Endothelial cell of umbilical vein (primary cell): ENCODE measurements around the gene LPP. TPM values are rescaled to one million over a fixed set of nuclear protein-coding genes. Genes with fewer than 3 reads are reported as not detected.

Experiments used
- BruUV-seq: library from RNA; stranded (reverse); fragments of 400-500 nt; replicated peaks from 2 replicates; lab custom pipeline; 2021; lab: Mats Ljungman, UMichigan
- CTCF ChIA-PET: fragments of 300-600, 350-600 bp; sonication (Branson Sonifier 250); formaldehyde crosslinking; loops from one replicate; lab custom pipeline; 2021; ENCODE audit warnings: antibody characterized with exemption, inconsistent platforms; lab: Charles Lee
- POLR2A ChIA-PET: fragments of 300-600, 350-600 bp; sonication (Branson Sonifier 250); formaldehyde crosslinking; loops from one replicate; lab custom pipeline; 2021; ENCODE audit warnings: antibody characterized with exemption, inconsistent platforms; lab: Charles Lee
- DNase-seq: peaks from one replicate; pipeline ENCODE4 v3.0.0-alpha.2; 2011; ENCODE audit warnings: low read depth, low spot score
- FAIRE-seq: peaks from 2 replicates; lab custom pipeline; 2011; peaks lifted over from hg19 to GRCh38; lab: Jason Lieb, UNC
- H2AFZ ChIP-seq: 2 replicates; pipeline ENCODE4 v1.6.0; 2012; ENCODE audit warnings: low read depth, low read length, control low read depth, inconsistent platforms
- H3K27ac ChIP-seq: 2 replicates; pipeline ENCODE4 v1.5.1; 2011; ENCODE audit warnings: low read depth, mild to moderate bottlenecking, control low read depth, low read length, moderate library complexity; ENCODE audit not compliant: insufficient read depth
- H3K27me3 ChIP-seq, 2 experiments: 2 replicates each; pipeline versions ENCODE4 v1.6.0 to v1.6.1; 2011; ENCODE audit warnings: low read length in 2 of 2, mixed read lengths in 1 of 2; ENCODE audit not compliant: control insufficient read depth in 2 of 2, insufficient read depth in 2 of 2
- H3K36me3 ChIP-seq, 2 experiments: 2 replicates in 1 of 2; 3 replicates in 1 of 2; pipeline ENCODE4 v1.5.1; 2011; ENCODE audit warnings: low read length in 2 of 2, mild to moderate bottlenecking in 1 of 2, moderate library complexity in 1 of 2; ENCODE audit not compliant: control insufficient read depth in 2 of 2, insufficient read depth in 2 of 2; ENCODE audit errors: extremely low read depth in 1 of 2
- H3K4me1 ChIP-seq: 3 replicates; pipeline ENCODE4 v1.5.1; 2011; ENCODE audit warnings: mild to moderate bottlenecking, low read length; ENCODE audit not compliant: control insufficient read depth, insufficient read depth; ENCODE audit errors: extremely low read depth
- H3K4me2 ChIP-seq: 2 replicates; pipeline ENCODE4 v1.6.1; 2011; ENCODE audit warnings: low read length, control low read depth, mixed read lengths; ENCODE audit not compliant: insufficient read depth
- H3K4me3 ChIP-seq, 3 experiments: fragments of 200-600 bp in 1 of 3; sonication (generic), shearing (Covaris generic) in 1 of 3; replicated peaks in 1 of 3; 2 replicates each; pipeline ENCODE4 v1.5.1; 2011 to 2016; ENCODE audit warnings: control low read depth in 3 of 3, low read length in 3 of 3, mild to moderate bottlenecking in 2 of 3, inconsistent platforms in 1 of 3, low read depth in 1 of 3, moderate library complexity in 1 of 3; ENCODE audit not compliant: insufficient read depth in 1 of 3
- H3K79me2 ChIP-seq: 2 replicates; pipeline ENCODE4 v1.6.0; 2012; ENCODE audit warnings: low read length, inconsistent platforms; ENCODE audit not compliant: control insufficient read depth, insufficient read depth
- H3K9ac ChIP-seq: replicated peaks from 2 replicates; pipeline ENCODE3; 2011; ENCODE audit warnings: low read length, control low read depth; ENCODE audit not compliant: insufficient read depth; ENCODE audit errors: extremely low read depth
- H3K9me1 ChIP-seq: replicated peaks from 3 replicates; pipeline ENCODE4 v1.6.0; 2011; ENCODE audit warnings: mild to moderate bottlenecking, low read length; ENCODE audit not compliant: control insufficient read depth, insufficient read depth; ENCODE audit errors: extremely low read depth
- H3K9me3 ChIP-seq: replicated peaks from 2 replicates; pipeline ENCODE4 v1.5.1; 2012; ENCODE audit warnings: low read length, inconsistent platforms; ENCODE audit not compliant: control insufficient read depth, insufficient read depth
- H4K20me1 ChIP-seq: replicated peaks from 2 replicates; pipeline ENCODE3; 2011; ENCODE audit warnings: mild to moderate bottlenecking, low read length; ENCODE audit not compliant: control insufficient read depth, insufficient read depth; ENCODE audit errors: extremely low read depth
- CTCF ChIP-seq, 2 donors: IDR thresholded peaks; 1 replicate in 1 of 2; 2 replicates in 1 of 2; pipeline ENCODE4 v1.5.1; 2011; ENCODE audit warnings: low read length in 2 of 2, mild to moderate bottlenecking in 2 of 2, moderate library complexity in 2 of 2, control low read depth in 1 of 2, inconsistent platforms in 1 of 2, low read depth in 1 of 2; ENCODE audit not compliant: insufficient read depth in 1 of 2; ENCODE audit errors: extremely low read depth in 1 of 2
- EZH2 ChIP-seq: IDR thresholded peaks from 2 replicates; pipeline ENCODE4 v1.6.1; 2012; ENCODE audit warnings: borderline replicate concordance, low read depth, mild to moderate bottlenecking, moderate library complexity, low read length, inconsistent platforms; ENCODE audit not compliant: severe bottlenecking
- FOS ChIP-seq: IDR thresholded peaks from 2 replicates; pipeline ENCODE4 v1.6.1; 2011; ENCODE audit warnings: mild to moderate bottlenecking, low read length, moderate library complexity, borderline replicate concordance; ENCODE audit not compliant: insufficient read depth
- GATA2 ChIP-seq: IDR thresholded peaks from 2 replicates; pipeline ENCODE4 v1.7.0; 2011; ENCODE audit warnings: low read depth, mild to moderate bottlenecking, moderate library complexity, mixed read lengths, low read length; ENCODE audit not compliant: insufficient read length, insufficient read depth
- JUN ChIP-seq: IDR thresholded peaks from 2 replicates; pipeline ENCODE4 v1.6.1; 2011; ENCODE audit warnings: borderline replicate concordance, low read depth; ENCODE audit not compliant: insufficient read length, insufficient read depth
- MAX ChIP-seq: IDR thresholded peaks from 2 replicates; pipeline ENCODE4 v1.6.1; 2011; ENCODE audit not compliant: insufficient read depth, insufficient read length
- MYC ChIP-seq: IDR thresholded peaks from one replicate; pipeline ENCODE4 v1.6.1; 2011; ENCODE audit warnings: mild to moderate bottlenecking, low read depth, low read length
- POLR2A ChIP-seq: IDR thresholded peaks from 2 replicates; pipeline ENCODE4 v1.6.1; 2012; ENCODE audit warnings: low read depth, mild to moderate bottlenecking, control low read depth, low read length
- POLR2AphosphoS5 ChIP-seq: IDR thresholded peaks from 2 replicates; pipeline ENCODE4 v1.6.1; 2012; ENCODE audit warnings: low read depth, mild to moderate bottlenecking, control low read depth, low read length, moderate library complexity; ENCODE audit not compliant: insufficient read depth
- dilution Hi-C: fragments of 300-500 bp; cut with MboI; formaldehyde crosslinking; loops from one replicate; pipeline ENCODE4 v1.15.0; 2019; ENCODE audit warnings: low sequenced_read_pairs; ENCODE audit not compliant: extremely low pct_ligation_motif_present
- intact Hi-C: fragments of 100-400 bp; cut with micrococcal nuclease; formaldehyde crosslinking; loops from one replicate; pipeline ENCODE4 v1.10.0; 2022
- polyA plus RNA-seq, 4 experiments: library from polyadenylated mRNA; depleted of rRNA in 3 of 4; stranded (reverse) in 3 of 4; unstranded in 1 of 4; fragments of >200 nt; gene quantifications; 2 replicates each; pipeline versions ENCODE4 v1.2.1 to v1.2.3, GENCODE V29; 2011 to 2012; ENCODE audit warnings: missing spikeins in 1 of 4
- total RNA-seq: library from RNA; stranded (reverse); gene quantifications from 2 replicates; pipeline ENCODE4 v1.2.3, GENCODE V29; 2021

LPP gene
- total and polyA plus RNA-seq, 2 donors (not counting 3 experiments of a cell fraction or from before 2014, with no cell fraction given), result 16.9 to 153 TPM

GRCh38 chr3:188303823-188304222 lies 149.9 kb downstream of the LPP start:
- peaks cover 2% of the 10 kb centered on the region for H3K79me2 ChIP-seq
- dilution Hi-C loops, result no loop called here
- intact Hi-C loops, result no loop called here

More at GRCh38 chr3:188303823-188304222, 149.9 kb downstream of the LPP start:
- H3K9me3 ChIP-seq, result no peaks in the 10 kb centered on the region
- DNase-seq, result no peak
- no peak overlapping the region for H3K27ac ChIP-seq
- no peak overlapping the region for H3K4me2 ChIP-seq
- ChIA-PET POLR2A (no interaction called here), CTCF (interaction anchor here (1.0 to 1.5 kb wide), 2 partner anchors 20 to 651 kb away, joined by 3 to 5 read pairs; no protein-coding TSS in a partner anchor)
- H3K9ac ChIP-seq, result no peak overlapping the region
- no peak for FAIRE-seq
- H3K27me3 ChIP-seq, result no peaks in the 10 kb centered on the region
- no peaks in the 10 kb centered on the region for H4K20me1 ChIP-seq
- no TSS peak for BruUV-seq
- no peak overlapping the region for H3K4me3 ChIP-seq
- H3K4me1 ChIP-seq, result peaks cover under 1% of the 10 kb centered on the region
- no peak for TF ChIP-seq FOS
- TF ChIP-seq POLR2A, result no peak
- TF ChIP-seq MYC, result no peak
- no peak for TF ChIP-seq GATA2
- no peak for TF ChIP-seq CTCF (IDR thresholded peaks at IDR 0.05; ENCODE audit: extremely low read depth in 1 of 2, insufficient read depth in 1 of 2, low read depth in 1 of 2, low read length in 2 of 2)
- TF ChIP-seq EZH2, result no peak
- TF ChIP-seq MAX, result no peak
- TF ChIP-seq POLR2AphosphoS5, result no peak
- TF ChIP-seq JUN, result no peak
- no peaks in the 10 kb centered on the region for H3K36me3 ChIP-seq
- no peak overlapping the region for H2AFZ ChIP-seq
- peaks cover 6% of the 10 kb centered on the region for H3K9me1 ChIP-seq
